Pancreas (tissue), 10 donors: ENCODE results near the gene SLC25A25. TPM values are rescaled to one million over a fixed set of nuclear protein-coding genes. Genes with fewer than 3 reads are reported as not detected.

Experiments
- ATAC-seq, 4 donors: fragments of 200-7000 bp; cut with Tn5 transposase; one replicate each; pipeline versions ENCODE4 v1.8.0 to v1.9.1; 2020; ENCODE audit warnings: mild to moderate bottlenecking in 4 of 4, moderate library complexity in 4 of 4
- DNase-seq, 6 donors: peaks; one replicate each; pipeline ENCODE4 v3.0.0-alpha.2; 2020
- FAIRE-seq: peaks from 2 replicates; lab custom pipeline; 2012; peaks lifted over from hg19 to GRCh38; lab: Jason Lieb, UNC
- H3K27ac ChIP-seq, 4 donors: fragments of 200-600 bp; sonication (generic); 1 replicate in 3 of 4; 2 replicates in 1 of 4; pipeline versions ENCODE4 v1.5.0 to v1.8.0; 2020
- H3K27me3 ChIP-seq, 4 donors: fragments of 200-600 bp; one replicate each; pipeline ENCODE4 v1.8.0; 2021
- H3K36me3 ChIP-seq, 3 donors: fragments of 200-600 bp; sonication (generic) in 1 of 3; one replicate each; pipeline versions ENCODE4 v1.5.0 to v1.8.0; 2020 to 2021
- H3K4me1 ChIP-seq, 3 donors: fragments of 200-600 bp; one replicate each; pipeline ENCODE4 v1.8.0; 2021
- H3K4me3 ChIP-seq, 4 donors: fragments of 200-600 bp; sonication (generic) in 2 of 4; one replicate each; pipeline versions ENCODE4 v1.5.0 to v1.8.0; 2020 to 2021
- H3K9me3 ChIP-seq, 4 donors: fragments of 200-600 bp; one replicate each; pipeline ENCODE4 v1.8.0; 2021
- CTCF ChIP-seq, 4 donors: fragments of 200-600 bp; sonication (generic) in 3 of 4; IDR thresholded peaks; one replicate each; pipeline versions ENCODE4 v1.5.0 to v1.8.0; 2021; ENCODE audit warnings: antibody characterized with exemption in 4 of 4
- WGBS, 2 donors: extraction: QIAGEN DNeasy Blood & Tissue Kit; methylation state at CpG; one replicate each; pipeline ENCODE4 v1.1.7; 2013; 5-methylcytosine and 5-hydroxymethylcytosine counted together
- intact Hi-C, 3 donors: fragments of 100-400 bp; cut with DNase I; formaldehyde crosslinking; loops; one replicate each; pipeline versions ENCODE4 v1.11.1 to v1.14.2; 2022
- polyA plus RNA-seq, 2 donors: library from polyadenylated mRNA; stranded (reverse); fragments of 200-250 nt; gene quantifications; one replicate each; pipeline ENCODE4 v1.2.3, GENCODE V29; 2013
- total RNA-seq, 6 donors: library from RNA; stranded (reverse); fragmentation: NEBNext Ultra II Directional in 4 of 6; extraction: Animal tissue kit (Norgen Biotek cat#: 25700) in 4 of 6; gene quantifications; one replicate each; pipeline versions ENCODE4 v1.2.1 to v1.2.4, GENCODE V29; 2021 to 2023
- donor health status: healthy with polysubstance abuse.
- donor health status: DM: no; HTN: no; CAD: no; lungs with moderate emphysema.
- donor health status: DM: no; HTN: no; CAD: no.
- donor health status: control.
- donor health status: control.
- donor health status: Bipolar disorder and iron deficiency.
- donor health status: DM: yes; HTN: yes; CAD: no.
- donor health status: DM: no; HTN: no; CAD: no.
- donor health status: DM: no; HTN: no; CAD: no.
- donor health status: DM: yes; HTN: yes; CAD: no.

Gene SLC25A25
- total and polyA plus RNA-seq, 8 donors = 6.8 to 134 (median 43.1) TPM

DNA sequence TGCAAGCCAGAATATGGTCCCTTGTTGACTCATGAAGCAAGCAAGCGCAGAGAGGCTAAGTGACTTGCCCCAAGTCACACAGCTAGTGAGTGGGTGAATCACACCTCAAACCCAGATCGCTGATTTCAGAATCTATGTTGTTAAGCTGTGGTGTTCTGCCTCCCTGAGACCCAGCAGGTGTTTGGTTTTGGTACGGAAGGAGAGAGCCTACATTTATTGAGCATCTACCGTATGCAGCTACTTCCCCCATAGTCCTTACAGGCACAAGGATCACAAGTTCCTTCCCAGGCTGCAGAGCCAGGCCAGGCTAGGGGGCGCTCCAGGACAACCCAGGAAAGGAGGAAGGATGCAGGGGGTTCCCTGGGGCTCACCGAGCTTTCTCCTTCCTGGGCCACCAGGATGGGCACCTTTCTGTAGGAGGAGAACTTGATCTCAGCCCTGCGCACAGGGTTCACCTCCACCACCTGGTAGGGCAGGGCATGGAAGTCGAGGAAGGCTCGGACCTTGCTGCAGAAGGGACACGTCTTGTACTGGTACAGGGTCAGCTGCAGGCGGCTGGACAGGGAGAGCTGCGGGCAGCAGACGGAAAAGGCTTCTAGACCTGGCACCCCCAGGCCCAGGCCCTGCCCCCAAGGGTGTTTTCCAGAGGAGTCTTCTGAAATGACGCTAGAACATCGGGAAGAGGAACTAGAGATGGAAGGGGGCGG, 57.0 kb downstream of the SLC25A25 start:
- H3K9me3 ChIP-seq = no peaks in the 10 kb centered on the region
- peaks cover 0 to 25% (median 12%) of the 10 kb centered on the region in 3 donors for H3K36me3 ChIP-seq
- no peaks in the 10 kb centered on the region for H3K27me3 ChIP-seq
- peaks cover 0 to 21% (median 8%) of the 10 kb centered on the region in 3 donors for H3K4me1 ChIP-seq
- H3K27ac ChIP-seq = no peak overlapping the region
- H3K4me3 ChIP-seq = no peak overlapping the region
- FAIRE-seq (no peak), ATAC-seq (no peak), DNase-seq (peak in 5 of 6 donors; percentile 54 to 83 (median 68))
- peak in 2 of 4 donors; percentile 13 to 14 for TF ChIP-seq CTCF (IDR thresholded peaks at IDR 0.05)
- 73 to 74% methylated on average over 16 of the region's 16 CpGs for WGBS, 2 donors
- intact Hi-C loops = no loop called here

DNA sequence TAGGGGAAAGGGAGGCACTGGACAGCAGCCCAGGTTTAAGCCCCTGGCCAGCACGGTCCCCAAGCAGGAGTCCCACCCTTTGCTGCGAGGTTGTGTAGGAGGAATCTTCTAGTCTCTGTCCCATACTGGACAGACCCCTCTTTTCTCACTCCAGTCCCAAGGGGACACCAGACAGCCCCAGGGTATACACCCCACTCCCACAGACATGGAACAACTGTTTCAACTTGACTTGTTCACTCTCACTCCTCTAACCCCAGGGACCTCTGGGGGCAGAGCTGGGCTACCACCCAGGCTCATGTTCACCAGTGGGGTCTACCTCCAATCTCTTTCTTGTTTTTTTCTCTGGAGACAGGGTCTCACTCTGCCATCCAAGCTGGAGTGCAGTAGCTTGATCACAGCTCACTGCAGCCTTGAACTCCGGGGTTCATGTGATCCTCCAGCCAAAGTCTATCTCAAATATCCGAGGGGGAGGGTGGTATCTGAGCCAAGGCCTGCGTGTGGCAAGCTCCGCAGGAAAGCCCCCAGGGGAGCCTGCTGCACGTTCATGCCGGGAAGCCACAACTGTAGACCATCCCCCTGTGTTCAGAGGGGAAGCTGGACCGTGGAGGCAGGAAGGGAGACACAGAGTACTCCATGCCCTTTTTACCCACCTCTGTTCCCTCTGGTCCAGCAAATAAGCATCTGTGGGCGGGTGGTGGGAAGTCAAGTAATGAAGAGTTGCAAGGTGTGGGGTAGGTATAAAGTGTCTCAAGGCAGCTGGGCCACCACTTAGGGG, 57.7 kb downstream of the SLC25A25 start:
- no peak for ATAC-seq
- Histone ChIP-seq H3K36me3 (peaks cover 0 to 25% (median 12%) of the 10 kb centered on the region in 3 donors), H3K27me3 (no peaks in the 10 kb centered on the region), H3K9me3 (no peaks in the 10 kb centered on the region), H3K4me1 (peaks cover 0 to 19% (median 6%) of the 10 kb centered on the region in 3 donors), H3K27ac (no peak overlapping the region), H3K4me3 (peak overlapping the region in 1 of 4 donors; percentile 99)
- TF ChIP-seq CTCF (IDR thresholded peaks at IDR 0.05) = no peak
- intact Hi-C loops = no loop called here
- DNase-seq = peak in 4 of 6 donors; percentile 23 to 49 (median 35)
- WGBS, 2 donors = 49 to 53% methylated on average over 10 of the region's 10 CpGs
- no peak for FAIRE-seq

- Histone ChIP-seq H3K4me3 (peak within 1 kb of the TSS; percentile 86 to 99 (median 99)), H3K9me3 (no peaks in the 10 kb centered on the region), H3K27me3 (no peaks in the 10 kb centered on the region), H3K27ac (peak within 1 kb of the TSS; percentile 97 to 99 (median 98)), H3K36me3 (peaks cover 0 to 15% (median 8%) of the 10 kb centered on the region in 3 donors), H3K4me1 (peaks cover 0 to 25% (median 6%) of the 10 kb centered on the region in 3 donors)
- ATAC-seq (peak; percentile 82 to 86 (median 82)), FAIRE-seq (no peak), DNase-seq (peak; percentile 77 to 90 (median 82))
- no peak for TF ChIP-seq CTCF (IDR thresholded peaks at IDR 0.05)
- intact Hi-C loops = no loop called here
- WGBS, 2 donors = 0 to 2% methylated on average over 35 to 56 of the region's 56 CpGs
These were observed 59.5 kb downstream of the SLC25A25 start, which contains the start of gene PTGES2 for GRCh38 chr9:128127568-128127989. Gene PTGES2, minus strand, starts transcription at chr9:128127729. Its CDS starts 12 bp downstream, at chr9:128127717.

GRCh38 chr9:128127990-128128835, 60.2 kb downstream of the SLC25A25 start:
- peak overlapping the region; percentile 86 to 99 (median 99) for H3K4me3 ChIP-seq
- H3K27me3 ChIP-seq = no peaks in the 10 kb centered on the region
- no peak for TF ChIP-seq CTCF (IDR thresholded peaks at IDR 0.05)
- H3K27ac ChIP-seq = peak overlapping the region; percentile 97 to 99 (median 98)
- H3K36me3 ChIP-seq = peaks cover 0 to 9% (median 2%) of the 10 kb centered on the region in 3 donors
- FAIRE-seq = no peak
- intact Hi-C loops = no loop called here
- whole genome bisulfite sequencing, 2 donors = 0 to 1% methylated on average over 77 to 79 of the region's 82 CpGs
- DNase-seq = peak; percentile 85 to 93 (median 87)
- ATAC-seq = peak; percentile 86 to 91 (median 88)
- no peaks in the 10 kb centered on the region for H3K9me3 ChIP-seq
- peaks cover 0 to 25% (median 6%) of the 10 kb centered on the region in 3 donors for H3K4me1 ChIP-seq
